Sigmoid colon (tissue), 3 donors: ENCODE measurements around the gene PARG.

Experiments
- CTCF ChIP-seq, 4 experiments: fragments of 450-650 bp in 3 of 4; fragments of 200-600 bp in 1 of 4; IDR thresholded peaks; one replicate each; pipeline ENCODE4 v1.5.1; 2016 to 2019; ENCODE audit warnings: antibody characterized with exemption in 4 of 4, mild to moderate bottlenecking in 3 of 4, moderate library complexity in 2 of 4
- POLR2A ChIP-seq, 2 donors: fragments of 450-650 bp; IDR thresholded peaks; one replicate each; pipeline ENCODE4 v1.6.1; 2016; ENCODE audit warnings: antibody characterized with exemption in 2 of 2, mild to moderate bottlenecking in 2 of 2, moderate library complexity in 2 of 2

GRCh38 chr10:49830846-49831245, 111.0 kb downstream of the PARG start:
- TF ChIP-seq POLR2A (IDR thresholded peaks at IDR 0.05) (no peak), CTCF (IDR thresholded peaks at IDR 0.05) (no peak)
